Measurements from ENCODE around the gene GLRX5.

GLRX5 gene

GRCh38 chr14:95495076-95495475 is 39.8 kb upstream of the GLRX5 start:
- Mint-ChIP-seq H3K27ac (peak overlapping the region; percentile 92), H3K4me1 (ENCODE audit: low read depth) (peaks cover 47% of the 10 kb centered on the region), H3K27me3 (ENCODE audit: low read depth) (no peaks in the 10 kb centered on the region), H3K36me3 (ENCODE audit: low read depth) (peaks cover 33% of the 10 kb centered on the region), H3K9me3 (peaks cover 4% of the 10 kb centered on the region), H3K4me3 (peak overlapping the region; percentile 46)

GRCh38 chr14:95495538-95496025 is 39.3 kb upstream of the GLRX5 start:
- H3K9me3 Mint-ChIP-seq = peaks cover 4% of the 10 kb centered on the region
- H3K27me3 Mint-ChIP-seq (ENCODE audit: low read depth) = no peaks in the 10 kb centered on the region
- peak overlapping the region; percentile 46 for H3K4me3 Mint-ChIP-seq
- H3K4me1 Mint-ChIP-seq (ENCODE audit: low read depth) = peaks cover 48% of the 10 kb centered on the region
- H3K36me3 Mint-ChIP-seq (ENCODE audit: low read depth) = peaks cover 36% of the 10 kb centered on the region
- H3K27ac Mint-ChIP-seq = peak overlapping the region; percentile 92

GRCh38 chr14:95496111-95496681 is 38.7 kb upstream of the GLRX5 start:
- peak overlapping the region; percentile 46 for H3K4me3 Mint-ChIP-seq
- H3K4me1 Mint-ChIP-seq (ENCODE audit: low read depth) = peaks cover 48% of the 10 kb centered on the region
- peaks cover 40% of the 10 kb centered on the region for H3K36me3 Mint-ChIP-seq (ENCODE audit: low read depth)
- H3K27me3 Mint-ChIP-seq (ENCODE audit: low read depth) = no peaks in the 10 kb centered on the region
- peaks cover 4% of the 10 kb centered on the region for H3K9me3 Mint-ChIP-seq
- peak overlapping the region; percentile 92 for H3K27ac Mint-ChIP-seq

- peak overlapping the region; percentile 46 for H3K4me3 Mint-ChIP-seq
- peaks cover 37% of the 10 kb centered on the region for H3K36me3 Mint-ChIP-seq (ENCODE audit: low read depth)
- peaks cover 50% of the 10 kb centered on the region for H3K4me1 Mint-ChIP-seq (ENCODE audit: low read depth)
- peak overlapping the region; percentile 92 for H3K27ac Mint-ChIP-seq
- H3K9me3 Mint-ChIP-seq = peaks cover 4% of the 10 kb centered on the region
- no peaks in the 10 kb centered on the region for H3K27me3 Mint-ChIP-seq (ENCODE audit: low read depth)
Measured at GRCh38 chr14:95496690-95497259, 38.1 kb upstream of the GLRX5 start.

GRCh38 chr14:95497561-95498011 is 37.3 kb upstream of the GLRX5 start:
- Mint-ChIP-seq H3K27ac (no peak overlapping the region), H3K27me3 (ENCODE audit: low read depth) (no peaks in the 10 kb centered on the region), H3K9me3 (no peaks in the 10 kb centered on the region), H3K36me3 (ENCODE audit: low read depth) (peaks cover 32% of the 10 kb centered on the region), H3K4me1 (ENCODE audit: low read depth) (peaks cover 53% of the 10 kb centered on the region), H3K4me3 (no peak overlapping the region)

- no peak overlapping the region for H3K4me3 Mint-ChIP-seq
- H3K27me3 Mint-ChIP-seq (ENCODE audit: low read depth) = no peaks in the 10 kb centered on the region
- peaks cover 29% of the 10 kb centered on the region for H3K36me3 Mint-ChIP-seq (ENCODE audit: low read depth)
- H3K4me1 Mint-ChIP-seq (ENCODE audit: low read depth) = peaks cover 55% of the 10 kb centered on the region
- H3K27ac Mint-ChIP-seq = no peak overlapping the region
- H3K9me3 Mint-ChIP-seq = no peaks in the 10 kb centered on the region
Measured at GRCh38 chr14:95498622-95499353, 36.1 kb upstream of the GLRX5 start.

GRCh38 chr14:95499354-95499750 is 35.5 kb upstream of the GLRX5 start:
- Mint-ChIP-seq H3K27ac (peak overlapping the region; percentile 77), H3K4me3 (no peak overlapping the region)

GRCh38 chr14:95500201-95500681 is 34.6 kb upstream of the GLRX5 start:
- Mint-ChIP-seq H3K4me1 (ENCODE audit: low read depth) (peaks cover 56% of the 10 kb centered on the region), H3K27ac (peak overlapping the region; percentile 68), H3K36me3 (ENCODE audit: low read depth) (peaks cover 29% of the 10 kb centered on the region), H3K9me3 (no peaks in the 10 kb centered on the region), H3K4me3 (no peak overlapping the region), H3K27me3 (ENCODE audit: low read depth) (no peaks in the 10 kb centered on the region)

More at GRCh38 chr14:95499354-95499750, 35.5 kb upstream of the GLRX5 start:
- Mint-ChIP-seq H3K27me3 (ENCODE audit: low read depth) (no peaks in the 10 kb centered on the region), H3K4me1 (ENCODE audit: low read depth) (peaks cover 55% of the 10 kb centered on the region), H3K36me3 (ENCODE audit: low read depth) (peaks cover 28% of the 10 kb centered on the region), H3K9me3 (no peaks in the 10 kb centered on the region)

- H3K9me3 Mint-ChIP-seq = no peaks in the 10 kb centered on the region
- H3K27ac Mint-ChIP-seq = peak overlapping the region; percentile 68
- H3K27me3 Mint-ChIP-seq (ENCODE audit: low read depth) = no peaks in the 10 kb centered on the region
- no peak overlapping the region for H3K4me3 Mint-ChIP-seq
- H3K4me1 Mint-ChIP-seq (ENCODE audit: low read depth) = peaks cover 54% of the 10 kb centered on the region
- peaks cover 28% of the 10 kb centered on the region for H3K36me3 Mint-ChIP-seq (ENCODE audit: low read depth)
Measured at GRCh38 chr14:95500772-95501401, 34.0 kb upstream of the GLRX5 start.

GRCh38 chr14:95502381-95502950 is 32.4 kb upstream of the GLRX5 start:
- no peaks in the 10 kb centered on the region for H3K27me3 Mint-ChIP-seq (ENCODE audit: low read depth)
- no peaks in the 10 kb centered on the region for H3K9me3 Mint-ChIP-seq
- no peak overlapping the region for H3K27ac Mint-ChIP-seq
- H3K36me3 Mint-ChIP-seq (ENCODE audit: low read depth) = peaks cover 34% of the 10 kb centered on the region
- peaks cover 50% of the 10 kb centered on the region for H3K4me1 Mint-ChIP-seq (ENCODE audit: low read depth)
- H3K4me3 Mint-ChIP-seq = no peak overlapping the region

- Mint-ChIP-seq H3K27me3 (ENCODE audit: low read depth) (no peaks in the 10 kb centered on the region), H3K4me1 (ENCODE audit: low read depth) (peaks cover 57% of the 10 kb centered on the region), H3K36me3 (ENCODE audit: low read depth) (peaks cover 40% of the 10 kb centered on the region), H3K4me3 (no peak overlapping the region), H3K27ac (no peak overlapping the region), H3K9me3 (no peaks in the 10 kb centered on the region)
Measured at GRCh38 chr14:95503365-95504134, 31.3 kb upstream of the GLRX5 start.

GRCh38 chr14:95504135-95505029 is 30.5 kb upstream of the GLRX5 start:
- Mint-ChIP-seq H3K27ac (peak overlapping the region; percentile 80), H3K36me3 (ENCODE audit: low read depth) (peaks cover 38% of the 10 kb centered on the region), H3K9me3 (no peaks in the 10 kb centered on the region), H3K27me3 (ENCODE audit: low read depth) (no peaks in the 10 kb centered on the region), H3K4me3 (peak overlapping the region; percentile 56), H3K4me1 (ENCODE audit: low read depth) (peaks cover 59% of the 10 kb centered on the region)

- Mint-ChIP-seq H3K4me1 (ENCODE audit: low read depth) (peaks cover 61% of the 10 kb centered on the region), H3K9me3 (no peaks in the 10 kb centered on the region), H3K27ac (no peak overlapping the region), H3K36me3 (ENCODE audit: low read depth) (peaks cover 43% of the 10 kb centered on the region), H3K27me3 (ENCODE audit: low read depth) (no peaks in the 10 kb centered on the region), H3K4me3 (no peak overlapping the region)
Measured at GRCh38 chr14:95505030-95505589, 29.7 kb upstream of the GLRX5 start.

All from T-helper 1 cell treated with Interleukin-12 subunit alpha and Interleukin-12 subunit beta and Interleukin-4 antibody, amounts not matched to agents 30 μg/mL and 1 μg/mL, for 36 hours (primary cell).